ENCODE data around the gene ATP2C2. TPM values are rescaled to one million over a fixed set of nuclear protein-coding genes. Genes with fewer than 3 reads are reported as not detected.

ATP2C2 gene
- total and polyA plus RNA-seq, 2 donors (not counting 1 experiment from before 2014, with no cell fraction given): not detected

DNA sequence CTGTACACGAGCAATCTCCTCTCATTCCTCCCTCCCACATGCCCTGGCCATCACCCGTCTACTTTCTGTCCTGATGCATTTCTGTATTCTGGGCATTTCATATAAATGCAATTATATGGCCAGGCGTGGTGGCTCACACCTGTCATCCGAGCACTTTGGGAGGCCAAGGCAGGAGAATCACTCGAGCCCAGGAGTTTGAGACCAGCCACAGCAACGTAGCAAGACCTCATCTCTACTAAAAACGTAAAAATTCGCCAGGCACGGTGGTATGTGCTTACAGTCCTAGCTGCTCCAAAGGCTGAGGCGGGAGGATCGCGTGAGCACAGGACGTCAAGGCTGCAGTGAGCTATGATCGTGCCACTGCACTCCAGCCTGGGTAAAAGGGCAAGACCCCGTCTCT lies 131.3 kb downstream of the ATP2C2 start:
- H3K4me1 Mint-ChIP-seq: peaks cover 15% of the 10 kb centered on the region
- CTCF ChIA-PET: no interaction called here
- ATAC-seq (ENCODE audit: low read depth) (no peak), DNase-seq (no peak)
- TF ChIP-seq EZH2 (IDR thresholded peaks at IDR 0.05; ENCODE audit: borderline replicate concordance, insufficient read depth, low read depth, low read length, poor library complexity, severe bottlenecking): no peak
- TF ChIP-seq, protein P1, sequence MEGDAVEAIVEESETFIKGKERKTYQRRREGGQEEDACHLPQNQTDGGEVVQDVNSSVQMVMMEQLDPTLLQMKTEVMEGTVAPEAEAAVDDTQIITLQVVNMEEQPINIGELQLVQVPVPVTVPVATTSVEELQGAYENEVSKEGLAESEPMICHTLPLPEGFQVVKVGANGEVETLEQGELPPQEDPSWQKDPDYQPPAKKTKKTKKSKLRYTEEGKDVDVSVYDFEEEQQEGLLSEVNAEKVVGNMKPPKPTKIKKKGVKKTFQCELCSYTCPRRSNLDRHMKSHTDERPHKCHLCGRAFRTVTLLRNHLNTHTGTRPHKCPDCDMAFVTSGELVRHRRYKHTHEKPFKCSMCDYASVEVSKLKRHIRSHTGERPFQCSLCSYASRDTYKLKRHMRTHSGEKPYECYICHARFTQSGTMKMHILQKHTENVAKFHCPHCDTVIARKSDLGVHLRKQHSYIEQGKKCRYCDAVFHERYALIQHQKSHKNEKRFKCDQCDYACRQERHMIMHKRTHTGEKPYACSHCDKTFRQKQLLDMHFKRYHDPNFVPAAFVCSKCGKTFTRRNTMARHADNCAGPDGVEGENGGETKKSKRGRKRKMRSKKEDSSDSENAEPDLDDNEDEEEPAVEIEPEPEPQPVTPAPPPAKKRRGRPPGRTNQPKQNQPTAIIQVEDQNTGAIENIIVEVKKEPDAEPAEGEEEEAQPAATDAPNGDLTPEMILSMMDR (IDR thresholded peaks at IDR 0.05): no peak
- peaks cover 5% of the 10 kb centered on the region for H3K79me2 ChIP-seq (ENCODE audit: control insufficient read depth, insufficient read depth, low read length)
- POLR2A ChIA-PET: no interaction called here
- no peak overlapping the region for H2AFZ ChIP-seq (ENCODE audit: insufficient read depth, low read depth, low read length, poor library complexity, severe bottlenecking)
- H3K4me2 ChIP-seq (replicated peaks; ENCODE audit: low read depth, low read length, poor library complexity, severe bottlenecking): no peak overlapping the region
- H3K4me3 ChIP-seq (ENCODE audit: control extremely low read depth in 1 of 5, extremely low read depth in 1 of 5, insufficient read depth in 1 of 5, low read depth in 2 of 5, low read length in 4 of 5): no peak overlapping the region
- H3K9ac ChIP-seq (ENCODE audit: low read length): no peak overlapping the region
- peaks cover 5 to 8% of the 10 kb centered on the region in 2 donors for H3K4me1 ChIP-seq (ENCODE audit: control insufficient read depth in 2 of 2, insufficient read depth in 2 of 2, low read length in 2 of 2)
- no peak overlapping the region for H3K27ac Mint-ChIP-seq
- no peaks in the 10 kb centered on the region for H3K9me3 Mint-ChIP-seq (ENCODE audit: insufficient read depth)
- peaks cover 0 to 27% of the 10 kb centered on the region in 2 experiments for H3K36me3 ChIP-seq (replicated peaks in 1 of 2; ENCODE audit: control extremely low read depth in 1 of 2, control insufficient read depth in 1 of 2, extremely low read depth in 1 of 2, insufficient read depth in 2 of 2, low read length in 1 of 2)
- no peak overlapping the region for H3K4me3 Mint-ChIP-seq
- intact Hi-C loops (cut with micrococcal nuclease): loop anchor here (5.0 to 10.0 kb wide), 4 partner anchors 315 to 692 kb away; partner anchors contain the start of genes HSBP1, TAF1C and ZDHHC7
- H3K27me3 Mint-ChIP-seq: no peaks in the 10 kb centered on the region
- no peaks in the 10 kb centered on the region for H3K27me3 ChIP-seq (replicated peaks in 1 of 4; ENCODE audit: control extremely low read depth in 1 of 4, control insufficient read depth in 3 of 4, insufficient read depth in 4 of 4, low read length in 3 of 4)
- H3K27ac ChIP-seq (ENCODE audit: low read length in 2 of 2): no peak overlapping the region
- H3K9me3 ChIP-seq (ENCODE audit: control extremely low read depth in 1 of 3, control insufficient read depth in 2 of 3, insufficient read depth in 1 of 3, low read length in 2 of 3): no peaks in the 10 kb centered on the region
- 96% methylated on average over 15 of the region's 15 CpGs for WGBS (ENCODE audit: insufficient coverage)
- no peaks in the 10 kb centered on the region for H4K20me1 ChIP-seq (ENCODE audit: control insufficient read depth, insufficient read depth, low read length, poor library complexity, severe bottlenecking)

DNA sequence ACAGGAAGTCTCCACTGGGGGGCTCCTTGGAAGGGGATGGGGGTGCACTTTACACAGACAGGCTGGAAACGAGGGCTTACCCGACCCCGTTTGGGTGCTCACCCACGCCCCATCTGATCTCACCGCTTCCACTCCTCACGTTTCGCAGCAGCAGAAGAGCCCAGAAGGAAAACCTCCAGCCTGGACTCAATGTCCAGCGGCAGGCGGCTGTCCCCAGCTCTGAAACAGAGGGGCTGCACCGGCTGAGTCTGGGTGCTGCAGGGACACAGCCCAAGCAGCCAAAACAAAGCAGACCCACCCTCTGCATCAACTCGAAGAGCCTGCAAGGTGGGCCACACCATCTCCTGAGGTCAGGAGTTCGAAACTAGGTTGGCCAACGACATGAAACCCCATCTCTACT lies 132.2 kb downstream of the ATP2C2 start:
- no peak overlapping the region for H3K4me3 ChIP-seq (ENCODE audit: control extremely low read depth in 1 of 5, extremely low read depth in 1 of 5, insufficient read depth in 1 of 5, low read depth in 2 of 5, low read length in 4 of 5)
- H3K27me3 ChIP-seq (replicated peaks in 1 of 4; ENCODE audit: control extremely low read depth in 1 of 4, control insufficient read depth in 3 of 4, insufficient read depth in 4 of 4, low read length in 3 of 4): no peaks in the 10 kb centered on the region
- ChIA-PET CTCF (no interaction called here), POLR2A (no interaction called here)
- no peak overlapping the region for H3K27ac ChIP-seq (ENCODE audit: low read length in 2 of 2)
- H3K4me1 ChIP-seq (ENCODE audit: control insufficient read depth in 2 of 2, insufficient read depth in 2 of 2, low read length in 2 of 2): peaks cover 13 to 17% of the 10 kb centered on the region in 2 donors
- peaks cover 0 to 18% of the 10 kb centered on the region in 2 experiments for H3K36me3 ChIP-seq (replicated peaks in 1 of 2; ENCODE audit: control extremely low read depth in 1 of 2, control insufficient read depth in 1 of 2, extremely low read depth in 1 of 2, insufficient read depth in 2 of 2, low read length in 1 of 2)
- Mint-ChIP-seq H3K27me3 (no peaks in the 10 kb centered on the region), H3K4me1 (peaks cover 23% of the 10 kb centered on the region), H3K4me3 (no peak overlapping the region), H3K27ac (no peak overlapping the region), H3K9me3 (ENCODE audit: insufficient read depth) (no peaks in the 10 kb centered on the region)
- DNase-seq (no peak), ATAC-seq (ENCODE audit: low read depth) (no peak)
- H3K79me2 ChIP-seq (ENCODE audit: control insufficient read depth, insufficient read depth, low read length): peaks cover 12% of the 10 kb centered on the region
- WGBS (ENCODE audit: insufficient coverage): 97% methylated on average over 10 of the region's 13 CpGs
- intact Hi-C loops (cut with micrococcal nuclease): loop anchor here (5.0 to 10.0 kb wide), 4 partner anchors 316 to 693 kb away; partner anchors contain the start of genes HSBP1, TAF1C and ZDHHC7
- no peaks in the 10 kb centered on the region for H4K20me1 ChIP-seq (ENCODE audit: control insufficient read depth, insufficient read depth, low read length, poor library complexity, severe bottlenecking)
- H3K9ac ChIP-seq (ENCODE audit: low read length): no peak overlapping the region
- no peak overlapping the region for H3K4me2 ChIP-seq (replicated peaks; ENCODE audit: low read depth, low read length, poor library complexity, severe bottlenecking)
- peaks cover 0 to 4% (median 0%) of the 10 kb centered on the region in 3 donors for H3K9me3 ChIP-seq (ENCODE audit: control extremely low read depth in 1 of 3, control insufficient read depth in 2 of 3, insufficient read depth in 1 of 3, low read length in 2 of 3)
- H2AFZ ChIP-seq (ENCODE audit: insufficient read depth, low read depth, low read length, poor library complexity, severe bottlenecking): no peak overlapping the region
- TF ChIP-seq, protein P1 (IDR thresholded peaks at IDR 0.05): no peak
- TF ChIP-seq EZH2 (IDR thresholded peaks at IDR 0.05; ENCODE audit: borderline replicate concordance, insufficient read depth, low read depth, low read length, poor library complexity, severe bottlenecking): no peak

Measured in B cell (primary cell).